GM19099 (cell line): ENCODE results near the gene MAGI1.

Source experiments
- POLR2A ChIP-seq: IDR thresholded peaks from 3 replicates; pipeline ENCODE4 v1.6.1; 2011; ENCODE audit warnings: low read depth; ENCODE audit not compliant: insufficient read length; ENCODE audit errors: extremely low read depth

MAGI1 gene

DNA sequence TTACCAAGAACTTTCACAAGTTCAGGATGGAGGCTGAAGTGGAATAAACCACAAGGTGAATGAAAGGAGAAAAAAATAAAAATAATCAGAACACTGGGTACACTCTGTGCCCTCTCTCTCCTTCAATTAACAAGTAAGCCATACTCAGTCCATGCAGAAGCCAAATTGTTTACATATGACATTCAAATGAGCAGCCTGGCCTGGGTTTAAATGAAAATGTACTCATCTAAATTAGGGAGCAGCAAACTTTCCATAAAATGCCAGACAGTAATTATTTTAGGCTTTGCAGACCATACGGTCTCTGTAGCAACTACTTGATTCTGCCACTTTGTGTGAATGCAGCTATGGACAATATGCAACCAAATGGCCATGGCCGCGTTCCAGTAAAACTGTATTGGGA, 376.6 kb downstream of the MAGI1 start:
- TF ChIP-seq POLR2A, result no peak

DNA sequence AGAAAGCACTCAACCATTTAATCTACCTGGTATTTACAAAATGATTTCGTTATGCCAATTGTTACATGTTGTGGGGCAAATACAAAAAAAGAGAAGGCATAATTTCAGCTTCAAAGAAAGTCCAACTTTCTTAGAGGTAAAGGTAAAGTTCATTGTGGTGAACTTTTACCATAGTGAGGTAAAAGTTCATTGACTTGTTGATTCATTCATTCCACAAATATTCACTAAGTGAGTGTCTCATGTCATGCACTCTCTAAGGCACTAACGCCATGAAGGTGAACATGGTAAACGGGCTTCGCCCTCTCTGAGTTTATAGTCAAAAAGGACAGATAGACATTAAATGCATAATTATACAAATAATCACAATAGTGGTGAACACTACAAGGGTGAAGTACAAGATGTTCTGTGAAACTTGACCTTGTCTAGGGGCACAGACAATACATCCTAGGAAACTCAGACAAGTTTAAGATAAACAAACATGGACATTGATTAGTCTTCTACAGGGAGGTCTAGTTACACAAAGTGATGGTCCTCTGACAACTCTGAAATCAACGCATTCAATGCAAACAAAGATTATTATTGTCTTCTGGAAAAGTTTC, 378.6 kb downstream of the MAGI1 start:
- no peak for TF ChIP-seq POLR2A

DNA sequence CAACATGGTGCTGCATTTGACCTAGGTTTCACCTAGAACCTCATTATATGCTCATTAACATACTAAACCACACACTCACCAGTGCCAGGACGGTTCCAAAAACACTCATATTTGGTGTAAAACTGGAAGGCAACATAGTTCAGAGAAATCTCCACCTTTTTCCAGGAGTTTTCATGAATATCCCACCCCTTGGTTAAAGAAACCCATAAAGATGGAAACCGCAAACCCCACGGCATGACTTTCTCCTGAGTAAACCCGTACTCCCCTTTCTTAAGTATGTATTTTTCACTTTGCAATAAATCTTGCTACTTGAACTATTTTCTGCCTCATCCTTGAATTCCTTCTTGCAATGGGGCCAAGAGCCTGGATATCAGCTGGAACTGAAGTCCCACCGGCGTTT, 379.3 kb downstream of the MAGI1 start:
- no peak for TF ChIP-seq POLR2A

DNA sequence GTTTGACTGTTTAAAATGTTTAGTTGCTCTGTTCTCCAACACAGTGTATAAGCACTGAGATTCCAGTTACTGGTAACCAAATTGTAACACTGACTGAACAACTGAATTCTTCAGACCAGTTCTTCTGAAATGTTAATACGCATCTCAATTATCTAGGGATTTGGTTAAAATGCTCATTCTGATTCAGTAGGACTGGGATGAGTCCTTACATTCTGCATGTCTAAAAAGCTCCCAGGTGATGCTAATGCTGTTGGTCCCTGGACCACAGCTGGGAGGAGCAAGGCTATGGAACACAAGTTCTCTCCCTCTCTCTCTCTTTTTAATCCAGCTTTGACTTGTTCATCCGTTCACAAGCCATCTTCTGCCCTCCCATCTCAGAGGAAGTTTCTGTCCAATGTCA, 380.3 kb downstream of the MAGI1 start:
- no peak for TF ChIP-seq POLR2A

DNA sequence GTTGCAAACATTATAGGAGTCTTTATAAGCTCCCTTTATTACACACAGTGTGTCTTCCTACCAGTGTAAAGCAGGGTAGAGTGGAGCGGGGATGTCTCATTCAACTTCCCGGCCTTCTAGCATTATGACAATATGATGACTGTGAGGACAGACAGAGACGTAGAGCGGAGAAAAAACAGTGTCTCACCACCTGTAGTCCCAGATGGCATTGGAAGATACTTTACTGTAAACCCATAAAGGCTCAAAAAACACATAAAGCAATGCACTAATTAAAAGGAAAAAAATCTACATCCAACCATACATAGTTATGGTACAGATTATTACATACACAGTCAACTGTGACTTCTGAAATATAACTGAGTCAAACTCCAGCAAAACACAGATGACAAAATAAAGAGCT, 383.7 kb downstream of the MAGI1 start:
- TF ChIP-seq POLR2A, result no peak

DNA sequence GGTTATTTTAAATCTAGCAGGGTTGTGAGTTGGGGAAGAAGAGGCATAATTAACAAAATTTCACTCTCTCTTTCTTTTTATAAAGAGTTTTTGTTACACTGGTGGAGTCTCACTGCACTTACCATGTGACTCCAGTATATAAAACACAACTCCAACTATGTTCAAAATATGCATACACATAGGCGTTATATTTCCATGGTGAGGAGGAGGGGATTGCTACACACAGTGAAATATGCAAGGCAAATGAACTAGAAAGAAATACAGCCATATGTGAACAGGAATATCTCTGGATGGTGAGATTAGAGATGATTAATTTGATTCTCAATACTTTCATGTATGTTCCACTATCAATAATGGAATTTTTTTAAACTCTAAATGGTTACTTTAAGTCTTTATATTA, 385.0 kb downstream of the MAGI1 start:
- TF ChIP-seq POLR2A, result no peak

DNA sequence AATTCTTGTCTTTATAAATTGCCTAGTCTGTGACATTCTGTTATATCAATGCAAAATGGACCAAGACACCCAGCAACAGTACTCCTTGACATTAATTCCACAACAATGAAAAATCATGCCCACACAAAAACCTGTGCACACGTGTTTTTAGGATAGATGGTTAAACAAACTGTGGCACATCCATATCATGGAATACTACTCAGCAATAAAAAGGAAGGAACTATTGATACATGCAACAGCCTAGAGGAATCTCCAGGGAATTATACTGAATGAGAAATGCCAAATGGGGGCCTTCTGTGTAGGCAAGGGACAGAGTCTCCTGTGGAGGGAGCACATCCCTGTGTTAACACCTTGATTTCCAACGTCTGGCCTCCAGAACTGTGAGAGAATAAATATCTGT, 388.5 kb downstream of the MAGI1 start:
- TF ChIP-seq POLR2A, result no peak

DNA sequence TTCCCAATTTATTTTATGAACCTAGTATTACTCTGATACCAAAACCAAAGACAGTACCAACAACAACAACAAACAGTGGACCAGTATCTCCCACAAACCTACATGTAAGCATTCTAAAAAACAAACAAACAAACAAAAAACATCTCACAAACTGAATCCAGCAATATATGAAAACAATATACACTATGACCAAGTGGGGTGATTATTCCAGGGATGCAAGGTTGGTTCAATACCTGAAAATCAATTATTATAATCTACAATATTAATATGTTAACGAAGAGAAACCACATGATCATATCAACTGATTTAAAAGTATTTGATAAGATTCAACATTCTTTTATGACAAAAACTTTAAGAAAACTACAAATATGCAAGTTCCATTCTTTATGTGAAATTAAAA, 391.3 kb downstream of the MAGI1 start:
- no peak for TF ChIP-seq POLR2A

DNA sequence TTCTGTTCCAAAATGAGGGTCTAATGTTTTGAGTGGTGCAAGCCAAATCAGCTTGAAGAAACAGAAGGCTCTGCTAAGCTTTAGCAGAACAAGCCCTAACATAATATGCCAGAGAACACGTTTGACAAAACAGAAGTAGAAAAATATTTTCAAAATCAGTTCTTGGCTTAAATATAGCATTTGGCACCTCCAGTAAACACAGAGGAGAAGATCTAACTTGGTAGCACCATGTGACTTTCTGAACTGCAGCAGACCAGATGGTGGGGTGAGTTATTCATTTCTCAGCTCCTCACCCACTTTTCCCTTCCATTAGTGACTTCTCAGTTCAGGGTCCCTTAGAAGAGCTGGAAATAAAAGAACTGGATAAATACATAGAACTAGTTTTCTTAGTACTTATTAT, 395.8 kb downstream of the MAGI1 start:
- TF ChIP-seq POLR2A, result no peak

DNA sequence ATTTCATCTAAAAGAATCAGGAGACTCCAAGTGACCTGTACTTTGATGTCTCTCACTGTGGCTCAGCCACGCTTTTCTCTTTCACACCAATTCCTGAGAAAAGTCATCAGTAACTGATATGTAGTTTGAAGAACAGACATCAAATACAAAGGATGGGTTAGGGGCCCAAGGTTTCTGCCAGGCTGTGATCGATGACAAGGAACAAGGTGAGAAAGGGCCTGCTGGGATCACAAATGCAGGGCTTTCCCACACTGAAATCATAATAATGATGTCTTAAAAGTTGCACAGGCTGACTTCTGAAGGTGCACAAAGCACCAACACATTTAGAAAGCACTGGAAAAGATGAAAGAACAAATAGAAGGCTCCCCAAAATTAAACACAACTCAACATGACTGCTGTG, 396.9 kb downstream of the MAGI1 start:
- TF ChIP-seq POLR2A, result no peak

DNA sequence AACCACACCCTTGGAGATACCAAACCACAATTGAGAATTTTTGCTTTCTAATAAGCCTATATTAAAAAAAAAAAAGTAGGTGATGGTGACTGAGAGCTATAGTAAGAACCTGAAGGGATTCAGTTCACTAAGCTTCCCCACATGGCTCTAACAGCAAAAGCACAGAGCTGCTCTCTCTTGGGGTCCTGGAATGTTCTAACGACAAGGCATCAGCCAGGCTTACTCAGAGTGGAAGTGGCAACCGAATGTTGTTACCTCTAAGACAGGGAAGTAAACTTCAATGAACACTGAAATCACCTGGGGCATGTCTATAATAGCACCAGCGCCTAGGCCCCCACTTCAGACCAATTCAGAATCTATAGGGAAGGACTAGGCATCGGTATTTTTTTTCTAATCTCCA, 397.7 kb downstream of the MAGI1 start:
- TF ChIP-seq POLR2A, result no peak

DNA sequence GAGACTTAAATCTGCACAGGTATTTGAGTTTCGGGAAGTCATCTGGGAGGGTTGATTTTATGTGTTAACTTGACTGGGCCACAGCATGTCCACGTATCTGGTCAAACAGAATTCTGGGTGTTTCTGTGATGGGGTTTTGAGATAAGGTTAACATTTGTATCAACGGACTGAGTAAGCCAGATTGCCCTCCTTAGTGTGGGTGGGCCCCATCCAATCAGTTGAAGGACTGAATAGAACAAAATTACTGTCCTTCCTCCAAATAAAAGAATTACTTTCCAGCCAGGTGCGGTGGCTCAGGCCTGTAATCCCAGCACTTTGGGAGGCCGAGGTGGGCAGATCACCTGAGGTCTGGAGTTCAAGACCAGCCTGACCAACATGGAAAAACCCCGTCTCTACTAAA, 399.3 kb downstream of the MAGI1 start:
- TF ChIP-seq POLR2A, result no peak

DNA sequence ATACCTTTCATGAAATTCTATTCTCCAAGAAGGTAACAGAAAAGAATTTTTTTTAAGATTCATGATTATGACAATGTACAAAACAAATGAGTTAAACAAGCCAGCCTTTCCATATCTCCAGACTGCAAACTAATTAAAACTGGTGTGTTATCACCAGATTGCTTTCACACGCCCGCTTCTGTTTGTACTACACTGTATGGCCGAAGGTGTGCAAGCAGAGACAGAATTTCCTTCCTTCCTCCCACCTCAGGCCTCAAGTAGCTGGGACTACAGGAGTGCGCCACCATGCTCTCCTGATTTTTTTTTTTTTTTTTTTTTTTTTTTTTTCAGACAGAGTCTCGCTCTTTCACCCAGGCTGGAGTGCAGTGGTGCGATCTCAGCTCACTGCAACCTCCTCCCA, 400.4 kb downstream of the MAGI1 start:
- TF ChIP-seq POLR2A, result no peak

DNA sequence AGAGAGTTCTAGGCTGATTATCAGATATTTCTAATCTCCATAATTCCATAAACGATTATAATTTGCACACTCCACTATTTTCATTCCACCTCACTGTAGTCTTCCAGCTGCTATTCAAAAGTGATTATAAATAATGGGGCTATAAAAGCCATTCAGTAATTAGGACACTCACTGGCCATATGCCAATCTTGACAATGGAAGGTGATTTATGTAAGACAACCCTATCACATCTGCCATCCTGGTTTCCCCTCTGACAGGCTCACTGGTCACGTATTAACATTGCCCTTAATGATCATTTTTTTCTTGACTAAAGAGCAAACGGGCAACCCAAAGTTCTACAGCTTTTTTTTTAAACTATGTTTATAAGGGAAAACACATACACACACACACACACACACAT, 402.4 kb downstream of the MAGI1 start:
- no peak for TF ChIP-seq POLR2A

DNA sequence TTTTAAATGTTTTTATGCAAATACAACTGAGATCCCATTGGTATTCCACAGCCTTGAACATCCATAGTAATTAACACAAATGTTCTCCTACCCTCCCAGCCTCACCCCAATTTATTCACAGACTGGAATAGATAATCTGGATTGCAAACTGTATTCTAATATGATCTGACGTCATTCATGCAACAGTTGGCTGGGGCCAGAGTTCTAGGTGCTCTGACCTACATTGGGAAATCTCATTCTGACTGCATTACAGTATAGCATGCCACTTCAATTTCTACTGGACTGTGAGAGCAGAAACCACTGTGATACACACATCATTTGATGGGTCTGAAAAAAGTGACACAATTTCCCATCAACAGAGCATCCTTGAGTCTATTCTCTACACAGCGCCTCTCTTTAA, 403.1 kb downstream of the MAGI1 start:
- TF ChIP-seq POLR2A, result no peak

DNA sequence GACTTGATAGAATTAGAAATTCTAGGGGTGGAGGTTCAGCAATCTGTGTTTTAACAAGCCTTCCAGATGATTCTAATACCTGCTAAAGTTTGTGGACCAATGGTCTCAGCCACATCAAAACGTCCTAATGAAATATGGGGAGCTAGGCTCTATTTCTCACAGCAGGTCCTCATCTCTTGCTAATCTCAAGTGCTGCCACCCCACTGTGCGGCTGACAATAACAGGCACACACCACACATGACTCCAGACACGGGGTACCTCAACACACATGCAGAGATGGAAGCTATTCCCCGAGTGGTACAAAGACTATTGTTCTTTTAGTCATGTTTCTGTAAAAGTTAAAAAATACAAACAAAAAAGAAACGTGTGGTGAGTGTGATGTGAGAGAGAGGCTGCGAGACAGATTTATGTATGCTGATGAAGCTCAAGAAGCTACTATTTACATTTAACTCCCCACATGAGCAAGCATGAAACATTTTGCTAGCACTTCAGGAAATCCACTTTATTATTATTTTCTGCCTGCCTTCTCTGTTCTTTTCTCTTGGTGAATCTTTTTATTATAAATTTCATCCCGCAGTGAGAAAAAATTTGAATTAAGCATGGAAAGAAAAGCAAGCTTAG, 405.6 kb downstream of the MAGI1 start:
- TF ChIP-seq POLR2A, result no peak

DNA sequence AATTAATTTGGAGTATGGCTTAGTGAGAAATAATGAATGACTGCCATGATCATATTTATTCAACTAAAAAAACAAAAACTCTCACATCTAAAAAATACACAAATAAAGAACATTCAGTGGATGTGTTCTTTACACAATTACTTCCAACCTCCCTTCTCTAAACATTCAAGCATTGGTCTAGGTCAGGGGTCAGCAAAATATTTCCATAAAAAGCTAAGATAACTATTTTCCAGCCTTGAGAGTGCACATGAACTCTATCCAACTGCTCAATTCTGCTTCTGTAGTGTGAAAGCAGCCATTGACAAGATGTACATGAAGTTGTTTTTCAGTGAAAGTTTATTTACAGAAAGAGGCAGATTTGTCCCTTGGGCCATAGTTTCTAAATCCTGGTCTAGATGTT, 406.3 kb downstream of the MAGI1 start:
- no peak for TF ChIP-seq POLR2A
